ENCODE data around the gene GK. TPM values are rescaled to one million over a fixed set of nuclear protein-coding genes. Genes with fewer than 3 reads are reported as not detected.

Gene GK
- polyA plus RNA-seq, 1 experiment: 31.4 TPM

- POLR2A ChIA-PET: no interaction called here
- Histone ChIP-seq H3K9me3 (ENCODE audit: control insufficient read depth, insufficient read depth, low read length) (no peaks in the 10 kb centered on the region), H3K27me3 (ENCODE audit: control insufficient read depth, insufficient read depth, low read length) (no peaks in the 10 kb centered on the region), H3K27ac (ENCODE audit: low read depth, low read length) (no peak overlapping the region), H3K4me3 (ENCODE audit: low read depth, low read length) (no peak overlapping the region)
- CTCF ChIA-PET: interaction anchor here (1.6 to 2.5 kb wide), 2 partner anchors 98 to 164 kb away, joined by 5 to 10 read pairs; no protein-coding TSS in a partner anchor
- no peak for DNase-seq (ENCODE audit: low read depth, low spot score)
- TF ChIP-seq CTCF (IDR thresholded peaks at IDR 0.05; ENCODE audit: low read depth, low read length): no peak
These were observed 80.8 kb downstream of the GK start for GRCh38 chrX:30733852-30734660.

- H3K27me3 ChIP-seq (ENCODE audit: control insufficient read depth, insufficient read depth, low read length): no peaks in the 10 kb centered on the region
- H3K27ac ChIP-seq (ENCODE audit: low read depth, low read length): no peak overlapping the region
- DNase-seq (ENCODE audit: low read depth, low spot score): no peak
- POLR2A ChIA-PET: no interaction called here
- no peak overlapping the region for H3K4me3 ChIP-seq (ENCODE audit: low read depth, low read length)
- no peaks in the 10 kb centered on the region for H3K9me3 ChIP-seq (ENCODE audit: control insufficient read depth, insufficient read depth, low read length)
- CTCF ChIA-PET: interaction anchor here (1.3 to 2.5 kb wide), 6 partner anchors 10 to 201 kb away, joined by 3 to 13 read pairs (median 4); no protein-coding TSS in a partner anchor
- TF ChIP-seq CTCF (IDR thresholded peaks at IDR 0.05; ENCODE audit: low read depth, low read length): no peak
These were observed 81.6 kb downstream of the GK start for GRCh38 chrX:30734782-30735181.

- no peak overlapping the region for H3K27ac ChIP-seq (ENCODE audit: low read depth, low read length)
- H3K4me3 ChIP-seq (ENCODE audit: low read depth, low read length): no peak overlapping the region
- no peaks in the 10 kb centered on the region for H3K27me3 ChIP-seq (ENCODE audit: control insufficient read depth, insufficient read depth, low read length)
- peak; percentile 2 for DNase-seq (ENCODE audit: low read depth, low spot score)
- ChIA-PET POLR2A (no interaction called here), CTCF (interaction anchor here (0.5 to 2.5 kb wide), 18 partner anchors 9 to 200 kb away, joined by 3 to 13 read pairs (median 4); no protein-coding TSS in a partner anchor)
- peak; percentile 69 for TF ChIP-seq CTCF (IDR thresholded peaks at IDR 0.05; ENCODE audit: low read depth, low read length)
- no peaks in the 10 kb centered on the region for H3K9me3 ChIP-seq (ENCODE audit: control insufficient read depth, insufficient read depth, low read length)
These were observed 82.6 kb downstream of the GK start for GRCh38 chrX:30735839-30736238.

- TF ChIP-seq CTCF (IDR thresholded peaks at IDR 0.05; ENCODE audit: low read depth, low read length): no peak
- Histone ChIP-seq H3K9me3 (ENCODE audit: control insufficient read depth, insufficient read depth, low read length) (no peaks in the 10 kb centered on the region), H3K27me3 (ENCODE audit: control insufficient read depth, insufficient read depth, low read length) (no peaks in the 10 kb centered on the region), H3K27ac (ENCODE audit: low read depth, low read length) (no peak overlapping the region), H3K4me3 (ENCODE audit: low read depth, low read length) (no peak overlapping the region)
- no peak for DNase-seq (ENCODE audit: low read depth, low spot score)
- POLR2A ChIA-PET: no interaction called here
- CTCF ChIA-PET: no interaction called here
These were observed 88.3 kb downstream of the GK start for GRCh38 chrX:30741545-30741944.

GRCh38 chrX:30748342-30748960 lies 95.2 kb downstream of the GK start:
- H3K9me3 ChIP-seq (ENCODE audit: control insufficient read depth, insufficient read depth, low read length): no peaks in the 10 kb centered on the region
- ChIA-PET POLR2A (interaction anchor here (0.6 kb wide), 1 partner anchor 630 kb away, joined by 4 read pairs; no protein-coding TSS in a partner anchor), CTCF (no interaction called here)
- H3K27me3 ChIP-seq (ENCODE audit: control insufficient read depth, insufficient read depth, low read length): no peaks in the 10 kb centered on the region
- no peak overlapping the region for H3K4me3 ChIP-seq (ENCODE audit: low read depth, low read length)
- H3K27ac ChIP-seq (ENCODE audit: low read depth, low read length): no peak overlapping the region
- no peak for DNase-seq (ENCODE audit: low read depth, low spot score)
- no peak for TF ChIP-seq CTCF (IDR thresholded peaks at IDR 0.05; ENCODE audit: low read depth, low read length)
